DND-41 (cell line): ENCODE results near the gene CPNE6.
A peak's percentile ranks its signal among the peaks of the same experiment; 100 is the strongest.

ENCODE experiments used
- ATAC-seq: fragments of 200-7000 bp; cut with Tn5 transposase; 3 replicates; pipeline ENCODE4 v1.9.1; 2021; ENCODE audit warnings: low read depth; ENCODE audit not compliant: insufficient read depth
- DNase-seq: peaks from one replicate; pipeline ENCODE4 v3.0.0-alpha.2; 2020
- H2AFZ ChIP-seq: 2 replicates; pipeline ENCODE4 v1.6.0; 2012; ENCODE audit warnings: low read depth, low read length
- H3K27ac ChIP-seq: 2 replicates; pipeline ENCODE4 v1.5.1; 2012; ENCODE audit warnings: low read length, inconsistent platforms
- H3K27me3 ChIP-seq: fragments of 200-600 bp; sonication (generic); 2 replicates; pipeline ENCODE4 v1.6.0; 2012; ENCODE audit warnings: low read length, mild to moderate bottlenecking, inconsistent platforms; ENCODE audit not compliant: insufficient read depth, poor library complexity
- H3K36me3 ChIP-seq: 2 replicates; pipeline ENCODE4 v1.5.1; 2012; ENCODE audit warnings: low read length, inconsistent platforms; ENCODE audit not compliant: insufficient read depth
- H3K4me1 ChIP-seq: 2 replicates; pipeline ENCODE4 v1.5.1; 2012; ENCODE audit warnings: mild to moderate bottlenecking, low read length; ENCODE audit not compliant: insufficient read depth
- H3K4me2 ChIP-seq: 2 replicates; pipeline ENCODE4 v1.6.0; 2012; ENCODE audit warnings: mild to moderate bottlenecking, moderate library complexity, low read length, inconsistent platforms; ENCODE audit not compliant: insufficient read depth
- H3K4me3 ChIP-seq, 2 experiments: fragments of 200-600 bp in 1 of 2; shearing (Covaris generic) in 1 of 2; 2 replicates each; pipeline ENCODE4 v1.5.1; 2012 to 2016; ENCODE audit warnings: inconsistent platforms in 2 of 2, low read length in 2 of 2, mild to moderate bottlenecking in 2 of 2, low read depth in 1 of 2, moderate library complexity in 1 of 2
- H3K79me2 ChIP-seq: 2 replicates; pipeline ENCODE4 v1.6.0; 2012; ENCODE audit warnings: low read length, inconsistent platforms; ENCODE audit not compliant: insufficient read depth
- H3K9ac ChIP-seq: 2 replicates; pipeline ENCODE4 v1.6.0; 2012; ENCODE audit warnings: low read depth, mild to moderate bottlenecking, inconsistent platforms, low read length, moderate library complexity
- H3K9me3 ChIP-seq: 2 replicates; pipeline ENCODE4 v1.5.1; 2012; ENCODE audit warnings: low read length, moderate library complexity, mild to moderate bottlenecking, inconsistent platforms; ENCODE audit not compliant: insufficient read depth, severe bottlenecking
- H4K20me1 ChIP-seq: 2 replicates; pipeline ENCODE4 v1.6.0; 2012; ENCODE audit warnings: low read length; ENCODE audit not compliant: insufficient read depth
- EZH2 ChIP-seq: IDR thresholded peaks from 3 replicates; pipeline ENCODE4 v1.6.1; 2012; ENCODE audit warnings: borderline replicate concordance, low read depth, mild to moderate bottlenecking, moderate library complexity, low read length, inconsistent platforms; ENCODE audit not compliant: severe bottlenecking
- TF ChIP-seq, protein P1 (sequence below): IDR thresholded peaks from 2 replicates; pipeline ENCODE4 v1.5.1; 2012; ENCODE audit warnings: borderline replicate concordance, low read length, moderate library complexity, mild to moderate bottlenecking; ENCODE audit not compliant: poor library complexity, severe bottlenecking; ENCODE audit errors: extremely low read depth

Gene CPNE6

GRCh38 chr14:24080142-24080530 lies 8.8 kb downstream of the CPNE6 start:
- no peak overlapping the region for H3K9ac ChIP-seq
- no peak for ATAC-seq

GRCh38 chr14:24080888-24081738 lies 9.8 kb downstream of the CPNE6 start:
- H3K9ac ChIP-seq: peak overlapping the region; percentile 44; the same call in 1 of the 2 replicates
- H3K4me2 ChIP-seq: peak overlapping the region; percentile 79
- peak overlapping the region in 1 of 2 experiments; percentile 54; a peak in 2 of 4 replicates for H3K4me3 ChIP-seq
- no peaks in the 10 kb centered on the region for H3K36me3 ChIP-seq
- H3K4me1 ChIP-seq: peaks cover 15% of the 10 kb centered on the region
- peak overlapping the region; percentile 56 for H2AFZ ChIP-seq
- H3K9me3 ChIP-seq: no peaks in the 10 kb centered on the region
- H3K79me2 ChIP-seq: no peaks in the 10 kb centered on the region
- TF ChIP-seq, protein P1, sequence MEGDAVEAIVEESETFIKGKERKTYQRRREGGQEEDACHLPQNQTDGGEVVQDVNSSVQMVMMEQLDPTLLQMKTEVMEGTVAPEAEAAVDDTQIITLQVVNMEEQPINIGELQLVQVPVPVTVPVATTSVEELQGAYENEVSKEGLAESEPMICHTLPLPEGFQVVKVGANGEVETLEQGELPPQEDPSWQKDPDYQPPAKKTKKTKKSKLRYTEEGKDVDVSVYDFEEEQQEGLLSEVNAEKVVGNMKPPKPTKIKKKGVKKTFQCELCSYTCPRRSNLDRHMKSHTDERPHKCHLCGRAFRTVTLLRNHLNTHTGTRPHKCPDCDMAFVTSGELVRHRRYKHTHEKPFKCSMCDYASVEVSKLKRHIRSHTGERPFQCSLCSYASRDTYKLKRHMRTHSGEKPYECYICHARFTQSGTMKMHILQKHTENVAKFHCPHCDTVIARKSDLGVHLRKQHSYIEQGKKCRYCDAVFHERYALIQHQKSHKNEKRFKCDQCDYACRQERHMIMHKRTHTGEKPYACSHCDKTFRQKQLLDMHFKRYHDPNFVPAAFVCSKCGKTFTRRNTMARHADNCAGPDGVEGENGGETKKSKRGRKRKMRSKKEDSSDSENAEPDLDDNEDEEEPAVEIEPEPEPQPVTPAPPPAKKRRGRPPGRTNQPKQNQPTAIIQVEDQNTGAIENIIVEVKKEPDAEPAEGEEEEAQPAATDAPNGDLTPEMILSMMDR: peak; percentile 30
- peak; percentile 88 for TF ChIP-seq EZH2
- H4K20me1 ChIP-seq: peaks cover 14% of the 10 kb centered on the region
- peak; percentile 89 for ATAC-seq
- H3K27ac ChIP-seq: no peak overlapping the region
- DNase-seq: peak; percentile 72
- peaks cover 31% of the 10 kb centered on the region for H3K27me3 ChIP-seq

More at GRCh38 chr14:24080142-24080530, 8.8 kb downstream of the CPNE6 start:
- Histone ChIP-seq H3K4me3 (no peak overlapping the region), H3K27ac (no peak overlapping the region), H3K79me2 (no peaks in the 10 kb centered on the region), H2AFZ (no peak overlapping the region), H3K9me3 (no peaks in the 10 kb centered on the region), H3K27me3 (peaks cover 31% of the 10 kb centered on the region), H3K36me3 (no peaks in the 10 kb centered on the region), H3K4me1 (peaks cover 15% of the 10 kb centered on the region), H4K20me1 (peaks cover 20% of the 10 kb centered on the region), H3K4me2 (peak overlapping the region; percentile 79)
- no peak for DNase-seq
- TF ChIP-seq EZH2: no peak
- TF ChIP-seq, protein P1: no peak

GRCh38 chr14:24081739-24082211 lies 10.4 kb downstream of the CPNE6 start:
- peak overlapping the region; percentile 79 for H3K4me2 ChIP-seq

More at GRCh38 chr14:24081739-24082211, 10.4 kb downstream of the CPNE6 start:
- H3K4me1 ChIP-seq: peaks cover 15% of the 10 kb centered on the region
- peaks cover 31% of the 10 kb centered on the region for H3K27me3 ChIP-seq
- no peaks in the 10 kb centered on the region for H3K36me3 ChIP-seq
- no peak overlapping the region for H2AFZ ChIP-seq
- no peaks in the 10 kb centered on the region for H3K9me3 ChIP-seq
- no peaks in the 10 kb centered on the region for H3K79me2 ChIP-seq
- DNase-seq: no peak
- no peak overlapping the region for H3K27ac ChIP-seq
- H4K20me1 ChIP-seq: peaks cover 14% of the 10 kb centered on the region
- ATAC-seq: no peak
- no peak overlapping the region for H3K4me3 ChIP-seq
- no peak for TF ChIP-seq EZH2
- TF ChIP-seq, protein P1: no peak
- peak overlapping the region; percentile 44; the same call in 1 of the 2 replicates for H3K9ac ChIP-seq
